HFF-Myc (cell line): ENCODE data around the gene LYRM4.

Experiments used
- DNase-seq: peaks from one replicate; pipeline ENCODE4 v3.0.0-alpha.2; 2011; ENCODE audit warnings: low read depth; ENCODE audit errors: extremely low read depth
- H3K4me3 ChIP-seq: replicated peaks from 2 replicates; pipeline ENCODE4 v1.5.1; 2011; ENCODE audit warnings: low read depth, mild to moderate bottlenecking, control low read depth, low read length
- TF ChIP-seq, protein P1 (sequence below): IDR thresholded peaks from 2 replicates; pipeline ENCODE4 v1.5.1; 2012; ENCODE audit warnings: mild to moderate bottlenecking, low read depth, low read length, control low read depth; ENCODE audit errors: missing control alignments

Gene LYRM4

DNA sequence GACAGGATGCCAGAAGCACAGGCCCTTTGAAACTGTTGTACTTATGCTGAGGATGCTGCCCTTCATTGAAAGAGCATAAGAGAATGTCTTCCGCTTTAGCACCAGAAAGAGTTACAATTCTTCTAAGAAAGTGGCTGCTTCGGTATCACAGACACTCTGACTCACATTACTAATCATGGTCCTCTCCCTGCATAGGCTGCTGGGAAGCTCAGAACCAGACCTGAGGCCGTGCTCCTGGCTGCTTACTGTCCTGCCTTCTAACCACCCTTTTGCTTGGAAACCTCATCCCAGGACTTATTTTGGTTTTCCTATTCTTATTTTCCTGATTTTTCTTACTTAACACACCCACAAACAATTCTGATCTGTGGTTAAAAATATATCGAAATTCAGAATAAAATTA, 22.9 kb downstream of the LYRM4 start:
- no peak overlapping the region for H3K4me3 ChIP-seq
- DNase-seq, result no peak
- TF ChIP-seq, protein P1, sequence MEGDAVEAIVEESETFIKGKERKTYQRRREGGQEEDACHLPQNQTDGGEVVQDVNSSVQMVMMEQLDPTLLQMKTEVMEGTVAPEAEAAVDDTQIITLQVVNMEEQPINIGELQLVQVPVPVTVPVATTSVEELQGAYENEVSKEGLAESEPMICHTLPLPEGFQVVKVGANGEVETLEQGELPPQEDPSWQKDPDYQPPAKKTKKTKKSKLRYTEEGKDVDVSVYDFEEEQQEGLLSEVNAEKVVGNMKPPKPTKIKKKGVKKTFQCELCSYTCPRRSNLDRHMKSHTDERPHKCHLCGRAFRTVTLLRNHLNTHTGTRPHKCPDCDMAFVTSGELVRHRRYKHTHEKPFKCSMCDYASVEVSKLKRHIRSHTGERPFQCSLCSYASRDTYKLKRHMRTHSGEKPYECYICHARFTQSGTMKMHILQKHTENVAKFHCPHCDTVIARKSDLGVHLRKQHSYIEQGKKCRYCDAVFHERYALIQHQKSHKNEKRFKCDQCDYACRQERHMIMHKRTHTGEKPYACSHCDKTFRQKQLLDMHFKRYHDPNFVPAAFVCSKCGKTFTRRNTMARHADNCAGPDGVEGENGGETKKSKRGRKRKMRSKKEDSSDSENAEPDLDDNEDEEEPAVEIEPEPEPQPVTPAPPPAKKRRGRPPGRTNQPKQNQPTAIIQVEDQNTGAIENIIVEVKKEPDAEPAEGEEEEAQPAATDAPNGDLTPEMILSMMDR, result no peak

DNA sequence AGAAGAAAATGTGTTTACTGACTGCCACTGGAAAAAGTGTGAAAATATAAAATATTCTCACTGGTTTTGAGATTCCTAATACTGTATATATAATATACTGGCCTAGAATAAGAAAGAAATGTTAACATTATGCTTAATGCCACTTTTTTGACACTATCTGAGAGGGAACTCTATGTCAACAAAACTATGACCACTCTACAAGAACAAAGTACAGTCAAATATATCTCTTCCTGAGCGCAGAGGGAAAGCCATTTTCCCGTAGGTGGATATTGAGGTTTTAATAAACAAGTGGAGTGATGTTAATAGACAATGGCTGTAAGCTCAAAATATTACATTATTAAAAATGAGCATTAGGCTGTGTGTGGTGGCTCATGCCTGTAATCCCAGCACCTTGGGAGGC, 24.9 kb downstream of the LYRM4 start:
- no peak for DNase-seq
- H3K4me3 ChIP-seq, result no peak overlapping the region
- TF ChIP-seq, protein P1, result no peak

DNA sequence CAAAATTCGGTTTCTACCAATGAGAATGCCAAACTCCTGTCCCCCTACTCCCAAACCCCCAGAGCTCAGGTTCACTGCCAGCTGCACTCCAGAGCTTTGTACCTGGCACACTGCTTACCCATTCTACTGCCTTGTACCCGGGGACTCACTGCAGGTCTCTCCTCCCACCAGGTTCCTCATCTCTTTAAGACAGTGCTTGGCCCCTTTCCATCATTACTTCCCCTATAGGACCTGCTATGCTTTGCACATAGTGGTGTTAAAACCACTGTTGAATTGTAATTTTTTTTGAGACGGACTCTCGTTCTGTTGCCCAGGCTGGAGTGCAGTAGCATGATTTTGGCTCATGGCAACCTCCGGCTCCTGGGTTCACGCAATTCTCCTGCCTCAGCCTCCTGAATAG, 25.9 kb downstream of the LYRM4 start:
- TF ChIP-seq, protein P1, result no peak
- no peak for DNase-seq
- H3K4me3 ChIP-seq, result no peak overlapping the region

DNA sequence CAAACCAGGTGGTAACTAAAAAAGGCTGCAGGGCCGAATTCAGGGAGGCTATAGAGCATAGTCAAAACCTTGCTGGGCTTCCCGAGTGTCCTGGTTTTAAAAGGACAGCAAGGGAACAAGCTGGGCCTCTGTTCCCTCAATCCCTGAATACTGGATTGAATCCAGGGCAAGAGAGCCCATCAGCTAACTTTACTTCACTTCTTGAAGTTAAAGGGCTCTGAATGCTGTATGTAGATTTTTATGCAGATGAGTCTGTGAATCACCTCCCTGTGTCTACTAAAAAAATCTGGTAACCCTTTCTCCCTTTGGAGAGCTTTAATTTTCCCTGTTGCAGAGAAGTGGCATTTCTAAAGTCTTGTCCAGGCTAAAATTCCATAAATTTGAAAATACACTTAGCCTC, 29.5 kb downstream of the LYRM4 start:
- H3K4me3 ChIP-seq, result no peak overlapping the region
- TF ChIP-seq, protein P1, result no peak
- no peak for DNase-seq

DNA sequence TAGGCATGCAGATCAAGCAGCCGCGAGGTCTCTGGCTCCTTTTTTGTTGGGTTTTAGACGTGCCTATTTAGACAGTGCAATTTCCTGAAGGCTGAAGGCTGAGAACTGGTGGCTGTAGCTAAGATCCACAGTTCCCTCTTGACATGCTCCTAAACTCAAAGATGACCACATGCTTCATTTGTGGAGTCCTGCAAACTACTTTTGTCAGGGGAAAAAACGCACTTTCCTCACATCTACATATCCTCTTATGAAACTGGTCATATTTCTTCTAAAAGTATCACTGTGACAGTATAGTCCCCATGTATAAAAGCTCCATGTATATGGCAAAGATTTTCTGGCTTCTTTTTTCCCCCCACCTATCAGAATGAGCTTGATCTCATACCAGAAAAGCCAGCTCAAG, 30.7 kb downstream of the LYRM4 start:
- no peak for DNase-seq
- TF ChIP-seq, protein P1, result no peak
- no peak overlapping the region for H3K4me3 ChIP-seq

DNA sequence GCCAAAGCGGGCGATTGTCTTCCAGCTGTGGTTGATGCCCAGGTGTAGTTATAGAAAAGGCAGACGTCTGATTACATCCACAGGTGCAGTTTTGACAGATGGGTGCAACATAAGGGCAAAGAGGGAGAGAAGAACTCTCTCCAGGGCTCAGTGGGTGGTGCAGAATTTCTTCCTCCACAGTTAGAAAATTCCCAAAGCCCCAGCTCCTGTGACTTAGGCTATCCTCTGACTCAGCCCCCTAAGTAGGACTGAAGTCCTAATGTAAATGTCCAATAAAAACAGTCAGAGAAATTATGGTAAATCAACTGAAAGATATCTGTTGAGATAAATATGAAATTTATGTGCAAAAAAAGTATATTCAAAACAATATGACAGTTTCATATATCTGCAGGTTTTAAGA, 31.4 kb downstream of the LYRM4 start:
- H3K4me3 ChIP-seq, result no peak overlapping the region
- TF ChIP-seq, protein P1, result no peak
- DNase-seq, result no peak

DNA sequence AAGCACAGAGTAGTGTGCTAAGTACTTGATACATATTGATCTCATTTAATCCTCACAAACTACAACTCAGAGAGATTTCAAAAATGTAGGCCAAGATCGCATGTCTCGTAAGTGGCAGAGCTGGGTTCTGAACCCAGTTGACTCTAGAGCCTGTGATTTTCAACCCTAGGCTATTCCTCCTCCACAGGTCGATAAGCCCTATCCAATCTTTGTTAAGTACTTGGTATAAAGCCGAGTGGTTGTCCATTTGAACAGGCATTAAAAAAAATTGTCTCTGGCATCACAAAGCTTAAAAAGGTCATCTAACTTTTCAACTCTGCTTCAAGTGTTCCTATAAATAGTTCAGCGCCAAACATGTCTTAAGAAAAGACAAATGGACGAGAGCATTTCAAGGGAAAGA, 37.4 kb downstream of the LYRM4 start:
- TF ChIP-seq, protein P1, result no peak
- DNase-seq, result no peak
- no peak overlapping the region for H3K4me3 ChIP-seq
